LNCaP clone FGC (cell line): ENCODE results near the gene LPIN1.

Source experiments
- DNase-seq: peaks from one replicate; pipeline ENCODE4 v3.0.0-alpha.2; 2011; ENCODE audit warnings: low read depth
- H3K4me3 ChIP-seq: 2 replicates; pipeline ENCODE4 v1.5.1; 2011; ENCODE audit warnings: mild to moderate bottlenecking, low read depth, low read length, control low read depth
- CTCF ChIP-seq: IDR thresholded peaks from 2 replicates; pipeline ENCODE4 v1.5.1; 2012; ENCODE audit warnings: mild to moderate bottlenecking; ENCODE audit not compliant: control insufficient read depth, insufficient read depth; ENCODE audit errors: extremely low read depth

Gene LPIN1

GRCh38 chr2:11746376-11746806 is at the start of gene LPIN1:
Gene LPIN1, plus strand, starts transcription at chr2:11746632. Its CDS starts 18,910 bp downstream, at chr2:11765542.
- TF ChIP-seq CTCF = peak; percentile 26
- peak within 1 kb of the TSS; percentile 78 for H3K4me3 ChIP-seq
- no peak for DNase-seq

- no peak for TF ChIP-seq CTCF
- DNase-seq = no peak
- H3K4me3 ChIP-seq = no peak overlapping the region
These were observed 49.7 kb upstream of the LPIN1 start for GRCh38 chr2:11696736-11697102.

GRCh38 chr2:11697103-11697871 is 49.1 kb upstream of the LPIN1 start:
- H3K4me3 ChIP-seq = no peak overlapping the region
- TF ChIP-seq CTCF = no peak
- DNase-seq = no peak

GRCh38 chr2:11698009-11698922 is 48.2 kb upstream of the LPIN1 start:
- DNase-seq = no peak
- no peak overlapping the region for H3K4me3 ChIP-seq
- no peak for TF ChIP-seq CTCF

GRCh38 chr2:11699686-11700670 is 46.5 kb upstream of the LPIN1 start:
- TF ChIP-seq CTCF = no peak
- DNase-seq = no peak
- H3K4me3 ChIP-seq = no peak overlapping the region

- H3K4me3 ChIP-seq = no peak overlapping the region
- no peak for TF ChIP-seq CTCF
- no peak for DNase-seq
These were observed 45.2 kb upstream of the LPIN1 start for GRCh38 chr2:11701206-11701605.
